ENCODE measurements around the gene GLP2R.

GLP2R gene

DNA sequence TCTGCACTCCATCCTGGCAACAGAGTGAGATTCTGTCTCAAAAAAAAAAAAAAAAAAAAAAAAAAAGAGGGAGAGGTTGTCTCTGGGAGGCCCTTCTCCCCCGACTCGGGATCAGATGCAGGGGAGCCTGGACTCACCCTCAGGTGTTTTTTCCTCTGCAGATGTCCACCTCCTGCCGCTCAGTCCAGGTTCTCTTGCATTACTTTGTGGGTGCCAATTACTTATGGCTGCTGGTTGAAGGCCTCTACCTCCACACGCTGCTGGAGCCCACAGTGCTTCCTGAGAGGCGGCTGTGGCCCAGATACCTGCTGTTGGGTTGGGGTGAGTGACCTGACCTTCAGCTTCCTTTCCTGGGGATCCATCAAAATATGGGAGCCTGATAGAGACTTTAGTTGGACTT, 34.1 kb downstream of the GLP2R start:
- DNase-seq, result no peak

DNA sequence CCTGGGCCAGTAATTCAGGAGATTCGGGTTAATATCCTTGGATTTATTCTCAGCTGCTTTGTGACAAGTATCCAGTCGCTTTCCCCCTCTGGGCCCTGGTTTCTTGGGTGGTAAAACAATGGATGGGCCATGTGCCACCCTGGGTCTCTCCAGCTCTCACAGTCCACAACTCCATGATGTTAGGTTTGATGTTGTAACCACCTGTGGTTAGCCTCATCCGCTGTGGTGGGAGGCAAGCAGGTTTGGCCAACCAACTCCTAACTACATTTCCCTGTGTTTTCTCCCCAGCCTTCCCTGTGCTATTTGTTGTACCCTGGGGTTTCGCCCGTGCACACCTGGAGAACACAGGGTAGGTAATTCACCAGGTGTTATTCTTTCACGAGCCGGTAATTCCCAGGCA, 35.1 kb downstream of the GLP2R start:
- no peak for DNase-seq

DNA sequence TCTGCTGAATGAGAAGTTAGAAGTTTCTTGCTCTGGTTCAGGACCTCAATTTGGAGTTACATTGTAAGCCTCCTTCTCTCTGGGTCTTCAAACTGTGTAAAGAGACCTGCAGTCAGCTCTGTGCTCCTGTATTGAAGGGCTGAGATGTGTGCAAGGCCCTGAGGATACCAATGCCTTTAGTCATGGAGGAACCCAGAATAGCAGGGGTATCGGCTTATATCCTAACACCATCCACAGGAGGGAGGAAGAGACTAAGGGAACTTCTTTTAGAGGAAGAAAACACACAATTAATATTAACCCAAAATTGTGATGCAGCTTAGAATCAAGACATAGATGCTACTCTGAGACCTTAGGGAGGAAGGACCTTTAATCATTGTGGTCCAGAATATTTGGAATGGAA, 36.5 kb downstream of the GLP2R start:
- DNase-seq, result no peak

DNA sequence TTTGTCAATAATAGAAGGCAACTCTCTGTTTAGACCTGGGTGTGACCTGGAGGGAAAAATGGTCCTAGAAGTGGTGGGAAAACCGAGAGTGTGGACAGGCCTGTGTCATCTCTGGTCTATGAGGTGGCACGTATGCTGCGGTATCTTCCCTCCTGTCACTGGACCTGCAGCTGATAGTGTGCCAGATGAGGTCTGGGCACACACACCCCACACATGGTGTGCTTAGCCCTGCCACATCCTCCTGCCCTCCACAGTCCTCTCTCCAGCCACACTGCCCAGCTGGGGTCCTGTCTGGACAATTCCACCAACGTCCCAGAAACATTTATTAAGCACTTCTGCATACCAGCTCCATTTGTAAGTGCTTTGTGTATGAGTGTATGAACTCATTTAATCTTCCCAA, 37.2 kb downstream of the GLP2R start:
- DNase-seq, result no peak

DNA sequence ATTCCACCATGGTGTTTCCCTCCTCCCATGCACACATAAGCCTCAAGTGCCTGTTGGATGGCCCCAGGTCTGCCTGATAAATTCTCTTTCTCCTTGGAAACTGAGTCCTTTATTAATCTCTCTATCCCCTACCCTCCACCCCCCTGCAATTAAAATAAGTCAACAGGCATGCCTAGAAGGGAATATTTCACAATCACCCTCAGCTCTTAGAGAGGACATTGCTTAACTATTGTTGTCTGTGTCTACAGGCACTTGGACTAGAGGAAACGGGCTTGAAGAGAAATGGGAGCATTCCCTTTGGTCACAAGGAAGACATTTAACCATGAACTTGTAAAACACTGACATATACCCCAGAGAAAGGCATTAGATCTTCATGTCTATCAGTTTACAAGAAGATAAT, 39.9 kb downstream of the GLP2R start:
- no peak for DNase-seq

DNA sequence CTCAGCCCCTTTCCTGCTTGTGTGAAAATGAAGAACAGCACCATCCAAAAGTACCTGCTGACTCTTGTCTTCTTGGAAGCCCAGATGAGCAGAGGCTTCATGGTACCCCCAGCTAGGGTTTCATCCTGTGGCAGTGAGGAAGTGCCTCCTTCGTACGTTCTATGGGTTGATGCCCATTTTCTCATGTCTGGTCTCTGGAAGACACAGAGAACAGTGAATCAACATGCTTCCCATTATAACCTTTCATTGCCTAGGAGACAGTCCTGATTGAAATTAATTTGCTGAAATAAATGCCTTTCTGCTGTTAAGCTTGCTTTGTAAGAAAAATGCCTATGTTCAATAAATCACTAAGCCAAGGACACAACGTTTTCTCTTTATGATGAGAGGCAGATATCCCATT, 42.8 kb downstream of the GLP2R start:
- no peak for DNase-seq

DNA sequence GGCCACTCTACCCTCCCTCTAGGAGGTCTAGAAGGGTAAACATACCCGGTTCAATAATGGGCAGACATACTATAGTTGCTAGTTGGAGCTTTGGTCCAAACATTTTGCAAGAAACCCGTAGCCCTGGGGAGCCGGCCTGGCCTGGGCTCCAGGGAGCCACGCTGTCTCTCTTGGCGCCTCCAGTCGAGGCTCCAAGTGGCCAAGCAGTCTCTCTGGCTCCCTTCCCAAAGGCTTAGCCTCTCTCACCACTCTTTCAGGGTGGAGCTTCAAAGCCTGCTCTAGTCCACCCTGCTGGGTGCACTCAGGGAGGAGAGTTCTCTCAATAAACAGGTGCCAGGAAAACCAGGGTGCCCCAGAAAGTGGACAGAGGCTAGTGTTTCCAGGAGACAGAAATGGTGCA, 47.1 kb downstream of the GLP2R start:
- DNase-seq, result no peak

DNA sequence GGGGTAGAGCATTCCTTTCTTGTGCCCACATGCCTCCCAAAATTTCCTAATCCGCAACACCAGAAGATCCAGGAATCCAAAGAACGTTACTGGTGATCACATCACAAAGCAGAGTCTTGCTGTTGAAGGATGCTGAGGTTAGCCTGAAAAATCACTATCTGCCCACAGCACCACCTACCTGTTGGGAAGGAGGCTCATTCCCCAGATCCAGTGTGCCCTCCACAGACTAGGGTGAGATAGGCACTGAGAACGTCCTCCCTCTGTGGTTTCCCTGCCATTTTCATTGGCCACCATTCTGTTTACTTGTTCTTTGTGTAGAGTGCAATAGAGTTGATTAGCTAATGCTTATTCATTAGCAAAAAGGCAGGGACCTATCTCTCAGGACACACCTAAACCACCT, 49.0 kb downstream of the GLP2R start:
- DNase-seq, result no peak

DNA sequence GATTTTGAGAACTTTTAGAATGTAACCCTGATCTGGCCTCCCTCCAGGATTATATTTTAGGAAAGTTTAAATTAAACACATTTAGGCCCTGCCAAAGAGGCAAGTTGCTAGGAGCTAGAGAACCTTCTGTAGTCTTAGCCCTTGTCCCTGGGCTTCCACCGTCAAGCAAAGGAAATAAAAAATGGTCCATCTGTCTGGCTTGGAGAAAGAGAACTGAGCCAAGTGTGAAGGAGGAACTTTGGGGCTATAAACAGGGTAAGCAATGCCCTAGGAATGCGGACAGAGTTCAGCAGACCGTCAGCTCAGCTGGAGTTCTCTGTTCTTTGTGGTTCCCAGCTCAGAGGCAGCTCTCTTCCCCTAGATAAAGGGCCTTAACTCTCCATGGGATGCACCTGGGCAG, 49.7 kb downstream of the GLP2R start:
- no peak for DNase-seq

DNA sequence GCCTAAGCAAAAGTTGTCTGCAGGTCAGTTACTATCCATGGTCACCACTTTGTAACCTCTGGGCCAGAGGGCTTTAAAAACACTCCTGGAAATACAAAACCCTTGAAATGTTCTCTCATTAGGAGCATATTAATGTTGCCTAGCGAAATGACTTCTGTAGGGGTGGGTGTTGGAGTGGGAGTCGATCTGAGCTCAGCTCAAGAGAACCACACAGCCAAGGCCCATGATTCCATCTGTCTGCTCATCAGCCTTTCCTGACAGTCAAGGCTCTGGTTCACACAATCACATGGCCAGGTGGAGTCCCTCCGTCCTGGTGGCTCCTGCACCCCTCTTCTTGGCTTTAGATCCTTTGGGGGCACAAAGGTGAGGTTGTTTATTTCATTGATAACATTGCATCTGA, 52.6 kb downstream of the GLP2R start:
- no peak for DNase-seq

DNA sequence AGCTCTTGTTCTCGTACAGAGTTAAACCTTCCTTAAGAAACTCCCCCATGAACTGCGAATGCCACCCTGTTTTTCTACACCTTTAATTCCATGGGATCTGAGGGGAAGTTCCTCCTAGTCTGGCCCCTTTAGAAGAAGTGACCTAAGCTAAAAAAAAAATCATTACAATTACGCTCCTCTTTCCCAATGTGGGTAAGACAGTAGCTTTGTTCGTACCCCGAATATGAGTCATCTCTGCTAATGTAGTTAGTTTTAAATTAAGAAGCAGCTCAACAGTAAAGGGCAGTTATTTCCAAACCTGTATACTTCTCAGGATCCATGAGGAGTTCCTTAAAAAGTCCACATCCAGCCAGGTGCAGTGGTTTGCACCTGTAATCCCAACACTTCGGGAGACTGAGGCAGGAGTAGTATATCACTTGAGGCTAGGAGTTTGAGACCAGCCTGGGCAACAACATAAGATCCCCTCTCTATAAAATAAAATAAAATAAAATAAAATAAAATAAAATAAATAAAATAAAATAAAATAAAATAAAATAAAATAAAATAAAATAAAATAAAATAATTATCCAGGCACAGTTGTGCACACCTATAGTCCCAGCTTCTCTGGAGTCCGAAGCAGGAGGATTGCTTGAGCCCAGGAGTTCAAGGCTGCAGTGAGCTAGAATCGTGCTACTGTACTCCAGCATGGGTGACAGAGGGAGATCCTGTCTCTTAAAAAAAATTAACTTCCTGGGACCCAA, 53.2 kb downstream of the GLP2R start:
- DNase-seq, result no peak

DNA sequence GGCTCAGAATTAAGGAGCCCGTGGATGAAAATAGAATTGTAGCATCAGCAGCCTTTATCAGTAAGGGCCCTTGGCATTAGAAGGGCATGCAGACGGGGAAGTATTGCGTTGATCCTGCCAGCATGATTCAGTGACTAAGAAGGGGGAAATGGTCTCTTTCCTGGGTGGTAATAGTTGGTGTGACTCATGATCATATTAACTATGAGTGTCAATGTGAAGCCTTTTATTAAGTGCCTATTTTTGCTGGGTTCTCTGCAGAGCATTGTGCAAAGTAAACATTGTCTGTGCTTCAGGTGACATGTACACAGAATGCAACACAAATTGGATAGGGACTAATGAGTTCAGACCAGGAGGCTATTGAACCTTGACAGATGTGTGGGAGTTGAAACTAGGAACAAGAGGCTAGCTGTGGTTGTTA, 54.9 kb downstream of the GLP2R start:
- no peak for DNase-seq

DNA sequence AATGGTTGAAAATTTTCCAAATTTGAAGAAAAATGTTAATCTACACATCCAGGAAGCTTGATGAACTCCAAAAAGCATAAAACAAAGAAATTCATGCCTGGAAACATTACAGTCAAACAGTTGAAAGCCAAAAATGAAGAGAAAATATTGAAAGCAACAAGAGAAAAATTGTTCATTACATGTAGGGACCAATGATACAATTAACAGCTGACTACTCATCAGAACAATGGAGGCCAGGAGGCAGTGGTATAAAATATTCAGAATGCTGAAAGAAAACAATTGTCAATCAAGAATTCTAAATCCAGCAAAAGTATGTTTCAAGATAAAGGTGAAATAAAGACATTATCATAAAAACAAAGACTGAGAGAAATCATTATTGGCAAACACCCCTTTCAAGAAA, 57.7 kb downstream of the GLP2R start:
- DNase-seq, result no peak

DNA sequence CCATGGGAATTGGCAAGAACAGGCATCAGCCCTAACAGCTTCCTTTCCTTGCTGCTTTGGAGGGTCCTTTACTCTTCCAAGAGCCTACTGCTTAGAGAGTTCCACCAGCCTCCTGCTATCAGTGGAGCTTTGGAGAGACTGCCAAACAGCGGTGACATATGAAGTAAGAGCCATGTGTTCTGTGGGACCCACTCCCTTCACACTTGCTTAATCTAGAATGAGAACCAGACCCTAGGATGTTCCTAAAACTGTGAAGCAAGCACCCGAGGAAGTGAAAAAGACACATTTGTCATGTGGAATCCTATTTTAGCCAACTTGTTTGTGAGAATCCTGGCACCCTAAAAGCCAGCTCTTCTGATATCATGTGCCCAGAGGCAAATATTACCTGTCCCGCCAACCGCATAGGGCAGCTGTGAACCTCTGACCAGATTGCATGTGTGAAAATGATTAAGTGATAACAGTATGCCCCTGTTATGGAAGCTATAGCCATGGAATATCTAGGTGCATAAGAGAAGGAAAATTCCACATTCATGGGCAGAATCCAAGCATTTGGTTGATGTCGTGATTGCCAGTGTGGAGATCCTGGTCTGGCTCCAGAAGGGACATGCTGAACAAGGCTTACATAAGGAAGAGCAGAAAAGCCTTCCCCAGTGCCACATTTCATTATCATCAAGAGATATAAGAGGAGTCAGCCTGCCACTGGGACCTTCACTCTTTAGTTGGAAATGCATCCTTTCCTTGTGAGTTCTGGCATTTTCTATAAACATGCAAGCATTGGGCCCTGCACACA, 60.6 kb downstream of the GLP2R start:
- DNase-seq, result no peak

DNA sequence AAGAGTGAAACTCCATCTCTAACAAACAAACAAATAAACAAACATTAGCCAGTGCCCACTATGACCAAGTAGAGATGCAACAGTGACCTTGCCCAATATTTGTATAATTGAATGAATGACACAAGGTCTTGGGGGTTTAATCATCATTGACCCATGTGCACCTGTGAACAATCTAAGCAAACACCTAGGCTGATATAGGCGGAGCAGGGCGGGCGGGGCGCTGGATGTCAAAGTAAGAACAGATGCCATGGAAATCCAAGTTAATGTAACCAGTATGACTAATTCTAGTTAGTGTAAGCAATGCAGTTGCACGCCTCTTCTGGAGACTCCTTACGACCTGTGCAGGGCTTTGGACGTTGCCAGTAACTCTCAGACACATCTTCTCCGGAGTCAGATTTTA, 61.8 kb downstream of the GLP2R start:
- no peak for DNase-seq

DNA sequence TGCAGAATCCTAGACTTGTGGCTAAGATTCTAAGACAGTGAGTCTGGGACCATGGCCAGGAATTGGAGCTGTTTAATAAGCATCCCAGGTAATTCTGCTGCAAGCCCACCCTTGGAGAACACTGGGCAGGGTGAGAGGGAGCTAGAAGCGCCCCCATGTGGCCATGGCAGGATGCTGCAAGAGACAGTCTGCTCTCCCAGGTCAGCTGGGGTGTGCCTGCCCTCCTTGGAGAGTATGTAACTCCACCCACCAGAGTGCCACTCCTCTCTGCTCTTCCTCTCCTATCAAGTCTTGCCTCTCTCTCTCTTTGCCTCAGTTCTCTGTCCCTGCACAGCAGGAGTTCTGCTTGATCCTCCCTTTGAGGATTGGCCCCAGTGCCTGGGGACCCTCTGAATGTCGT, 64.4 kb downstream of the GLP2R start:
- DNase-seq, result no peak

DNA sequence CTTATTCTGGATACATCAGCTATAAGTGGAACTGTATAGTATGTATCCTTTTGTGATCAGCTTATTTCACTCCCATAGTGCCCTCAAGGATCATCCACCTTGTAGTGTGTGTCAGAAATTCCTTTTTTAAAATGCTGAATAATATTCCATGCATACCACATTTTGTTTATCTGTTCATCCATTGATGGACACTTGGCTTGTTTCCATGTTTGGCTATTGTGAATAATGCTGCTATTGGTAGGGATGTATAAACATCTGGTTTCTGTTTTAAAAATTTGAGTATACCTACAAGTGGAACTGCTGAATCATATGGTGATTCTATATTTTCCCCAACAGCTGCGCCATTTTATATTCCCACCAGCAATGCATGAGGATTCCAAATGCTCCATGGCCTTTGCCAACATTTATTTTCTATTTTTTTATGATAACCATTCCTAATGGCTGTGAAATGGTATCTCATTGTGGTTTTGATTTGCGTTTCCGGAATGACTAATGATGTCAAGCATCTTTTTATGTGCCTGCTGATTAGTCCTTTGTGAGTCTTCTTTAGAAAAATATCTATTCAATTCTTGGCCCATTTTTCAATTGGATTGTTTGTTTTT, 67.8 kb downstream of the GLP2R start:
- no peak for DNase-seq

DNA sequence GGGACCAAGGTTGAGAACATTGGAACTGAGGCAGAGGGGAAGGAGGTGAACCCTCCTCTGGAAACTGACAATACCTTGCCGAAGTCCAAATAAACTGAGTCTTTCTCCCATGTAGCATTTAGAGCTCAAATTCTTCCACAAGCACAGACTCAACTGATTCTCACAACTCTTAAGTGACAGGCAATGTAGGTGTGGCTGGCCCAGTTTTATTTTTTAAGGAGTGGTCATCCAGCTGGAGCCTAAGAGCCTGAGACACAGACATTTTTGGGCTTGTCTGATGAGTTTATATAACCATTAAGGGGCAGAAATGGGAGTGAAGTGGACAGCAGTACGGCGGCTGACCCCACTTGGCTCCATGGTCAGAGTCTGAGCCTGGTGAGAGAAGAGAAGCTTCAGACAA, 68.5 kb downstream of the GLP2R start:
- DNase-seq, result no peak

DNA sequence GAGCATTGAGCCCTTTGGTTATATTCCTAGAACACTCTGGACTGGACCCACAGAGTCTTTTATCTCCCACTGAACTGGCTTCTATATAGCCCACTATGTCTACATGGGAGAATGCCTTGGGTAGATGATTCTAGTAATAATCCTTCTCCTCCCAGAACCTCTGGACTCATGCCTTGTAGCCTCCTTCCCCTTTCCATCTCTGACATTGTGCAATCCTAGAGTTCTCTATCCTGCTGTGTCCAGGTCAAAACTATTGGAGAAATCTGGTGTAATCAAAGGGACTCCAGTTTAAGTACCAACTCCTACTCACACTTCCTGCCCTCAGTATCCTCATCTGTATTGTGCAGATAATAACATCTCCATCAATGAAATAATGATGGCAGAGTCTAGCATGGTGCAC, 70.2 kb downstream of the GLP2R start:
- no peak for DNase-seq

DNA sequence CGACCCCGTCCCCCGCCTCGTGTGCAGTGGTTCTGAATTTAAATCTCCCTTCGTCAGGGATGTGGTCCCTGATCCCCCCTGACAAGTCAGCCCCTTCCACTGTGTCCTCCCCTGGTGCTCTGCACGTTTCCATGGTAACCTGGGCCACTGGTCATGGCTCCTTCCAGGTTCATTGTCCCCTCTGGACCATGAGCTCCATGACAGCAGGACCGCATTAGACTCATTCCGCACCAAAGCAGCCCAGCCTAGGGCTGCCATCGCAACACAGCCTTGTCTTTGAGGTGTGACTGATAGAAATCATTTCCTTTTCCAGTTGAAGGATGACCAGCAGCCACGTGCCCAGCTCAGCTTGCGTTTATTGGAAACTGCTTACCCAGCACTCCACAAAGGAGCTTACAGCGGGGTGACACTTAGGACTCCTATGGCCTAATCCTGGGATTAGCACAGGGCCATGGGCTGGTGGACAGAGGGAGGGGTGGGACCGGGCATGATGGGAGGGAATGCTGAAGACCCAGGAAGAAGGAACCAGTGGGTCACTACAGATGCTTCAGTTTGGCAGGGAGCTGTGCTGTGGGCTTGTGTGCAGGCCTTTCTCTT, 71.7 kb downstream of the GLP2R start:
- DNase-seq, result no peak

DNA sequence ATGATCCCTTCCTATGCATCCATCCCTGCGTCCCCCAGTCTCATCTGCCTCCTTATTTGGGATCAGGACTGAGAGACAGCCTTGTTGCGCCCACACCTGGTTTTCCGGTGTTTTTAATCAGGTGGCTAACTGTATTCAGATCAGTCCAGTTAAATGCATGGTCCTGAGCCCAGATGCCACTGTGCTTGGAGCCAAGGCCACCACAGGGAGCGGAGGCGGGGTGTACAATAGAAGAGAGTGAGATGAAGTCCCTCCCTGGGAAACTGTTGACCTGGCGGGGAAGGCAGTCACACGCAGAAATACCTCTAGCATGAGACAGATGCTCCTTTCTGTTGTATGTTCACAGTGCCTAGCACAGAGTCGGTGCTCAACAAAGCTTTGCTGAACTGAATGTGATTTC, 73.1 kb downstream of the GLP2R start:
- no peak for DNase-seq

DNA sequence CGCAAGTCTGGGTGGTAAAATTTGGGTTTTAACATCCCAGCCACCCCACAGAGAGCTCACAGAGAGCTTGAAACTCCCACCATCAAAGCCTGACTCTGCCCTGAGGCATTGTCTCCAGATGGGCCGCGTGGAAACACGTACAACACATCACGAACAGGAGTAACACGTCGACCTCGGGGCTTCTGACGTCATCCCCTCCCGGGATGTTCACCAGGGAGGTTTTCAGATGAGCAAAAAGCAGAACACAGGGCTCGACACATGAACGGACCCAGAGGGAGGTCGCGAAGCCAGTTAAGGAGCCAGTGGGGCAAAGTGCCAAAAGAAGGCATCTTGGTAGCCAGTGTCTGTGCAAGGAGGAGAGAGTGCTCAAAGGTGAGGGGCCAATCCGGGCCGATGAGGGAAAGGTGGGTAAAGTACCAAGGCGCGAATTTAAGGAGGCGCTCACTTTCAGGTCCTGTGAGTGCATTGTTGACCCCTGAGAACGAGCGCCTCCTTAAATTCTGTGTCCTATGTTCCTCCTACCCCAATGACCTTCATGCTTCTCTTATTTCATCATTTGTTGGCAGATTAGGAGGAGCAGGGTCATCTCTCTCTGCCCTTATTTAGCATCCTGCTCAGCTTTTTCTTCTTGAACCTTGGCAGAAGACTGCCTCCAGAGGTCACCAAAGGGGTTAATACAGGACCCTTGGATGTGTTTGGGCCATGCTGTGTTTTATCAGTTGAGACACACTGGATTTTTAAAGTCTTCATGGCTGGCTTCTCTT, 73.7 kb downstream of the GLP2R start:
- no peak for DNase-seq

DNA sequence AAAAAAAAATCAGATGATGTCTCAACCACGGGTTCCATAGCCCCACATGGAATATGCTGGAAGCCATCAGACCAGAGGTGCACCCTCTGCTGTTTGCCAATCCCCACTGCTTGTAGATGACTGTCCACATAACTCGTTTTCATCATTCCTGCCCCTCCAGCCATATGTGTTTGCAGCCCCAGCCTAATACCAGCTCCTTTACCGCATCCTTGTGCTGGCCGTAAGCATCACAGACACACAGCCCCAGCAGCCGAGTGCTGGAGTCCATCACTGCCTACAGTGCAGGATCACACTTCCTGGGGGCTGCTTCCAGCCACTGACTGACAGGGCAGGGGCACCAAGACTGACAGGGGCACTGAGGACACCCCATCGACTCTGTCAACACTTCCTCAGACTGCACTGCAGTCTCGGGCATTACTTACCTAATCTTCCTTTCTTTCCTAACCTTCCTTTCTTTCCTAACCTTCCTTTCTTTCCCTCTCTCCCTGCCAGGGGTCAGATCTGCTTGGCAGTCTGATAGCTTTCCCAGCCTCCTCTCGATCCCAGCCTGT, 74.4 kb downstream of the GLP2R start:
- no peak for DNase-seq

All from NCI-H748 treated with DMSO at 0.1 percent for 48 hours (cell line).